Spleen (tissue), 7 donors: Measurements from ENCODE around the gene METTL23.

Experiments used
- POLR2A ChIP-seq, 3 donors: fragments of 450-650 bp; IDR thresholded peaks; one replicate each; pipeline ENCODE4 v1.5.1; 2017; ENCODE audit warnings: antibody characterized with exemption in 3 of 3, mild to moderate bottlenecking in 1 of 3
- POLR2AphosphoS5 ChIP-seq, 3 donors: sonication (generic); formaldehyde crosslinking; IDR thresholded peaks; one replicate each; pipeline ENCODE4 v1.5.1; 2017; ENCODE audit warnings: antibody characterized with exemption in 3 of 3
- TF ChIP-seq, protein P1 (sequence below), 11 experiments: fragments of 200-600 bp in 7 of 11; fragments of 450-650 bp in 4 of 11; sonication (generic) in 4 of 11; IDR thresholded peaks in 8 of 11; conservative IDR thresholded peaks in 3 of 11; 1 replicate in 7 of 11; 2 replicates in 4 of 11; pipeline versions ENCODE4 v1.4.0 to v1.8.0; 2016 to 2021; ENCODE audit warnings: antibody characterized with exemption in 11 of 11, inconsistent platforms in 4 of 11, mild to moderate bottlenecking in 1 of 11
- donor health status: DM: no; HTN: no; CAD: no; lungs with moderate emphysema.
- donor health status: DM: no; HTN: no; CAD: no.
- donor health status: DM: no; HTN: no; CAD: no.

DNA sequence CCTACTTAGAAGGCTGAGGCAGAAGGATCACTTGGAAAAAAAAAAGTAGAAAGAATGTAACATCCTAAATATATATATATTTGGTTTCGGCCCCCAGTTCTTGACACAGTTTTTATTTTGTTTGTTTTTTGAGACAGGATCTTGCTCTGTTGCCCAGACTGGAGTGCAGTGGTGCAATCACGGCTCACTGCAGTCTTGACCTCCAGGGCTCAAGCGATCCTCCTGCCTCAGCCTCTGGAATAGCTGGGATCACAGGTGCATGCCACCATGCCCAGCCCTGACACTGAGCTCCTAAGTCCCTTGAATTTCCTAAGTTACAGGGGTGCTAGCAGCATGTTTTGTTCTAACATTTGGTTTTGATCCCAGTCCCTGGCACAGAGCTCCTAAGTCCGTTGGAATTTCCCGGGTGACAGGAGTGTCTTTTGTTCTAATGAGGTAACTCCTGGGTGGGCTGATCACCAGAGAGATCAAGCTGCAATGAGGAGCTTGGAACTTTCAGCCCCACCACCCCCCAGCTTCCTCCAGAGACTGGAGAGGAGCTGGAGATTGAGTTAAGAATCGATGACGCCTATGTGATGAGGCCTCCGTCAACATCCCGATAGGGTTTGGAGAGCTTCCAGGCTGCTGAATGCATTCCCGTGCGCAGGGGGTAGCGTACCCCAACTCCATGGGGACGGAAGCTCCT lies 35.9 kb upstream of the METTL23 start:
- TF ChIP-seq, protein P1, sequence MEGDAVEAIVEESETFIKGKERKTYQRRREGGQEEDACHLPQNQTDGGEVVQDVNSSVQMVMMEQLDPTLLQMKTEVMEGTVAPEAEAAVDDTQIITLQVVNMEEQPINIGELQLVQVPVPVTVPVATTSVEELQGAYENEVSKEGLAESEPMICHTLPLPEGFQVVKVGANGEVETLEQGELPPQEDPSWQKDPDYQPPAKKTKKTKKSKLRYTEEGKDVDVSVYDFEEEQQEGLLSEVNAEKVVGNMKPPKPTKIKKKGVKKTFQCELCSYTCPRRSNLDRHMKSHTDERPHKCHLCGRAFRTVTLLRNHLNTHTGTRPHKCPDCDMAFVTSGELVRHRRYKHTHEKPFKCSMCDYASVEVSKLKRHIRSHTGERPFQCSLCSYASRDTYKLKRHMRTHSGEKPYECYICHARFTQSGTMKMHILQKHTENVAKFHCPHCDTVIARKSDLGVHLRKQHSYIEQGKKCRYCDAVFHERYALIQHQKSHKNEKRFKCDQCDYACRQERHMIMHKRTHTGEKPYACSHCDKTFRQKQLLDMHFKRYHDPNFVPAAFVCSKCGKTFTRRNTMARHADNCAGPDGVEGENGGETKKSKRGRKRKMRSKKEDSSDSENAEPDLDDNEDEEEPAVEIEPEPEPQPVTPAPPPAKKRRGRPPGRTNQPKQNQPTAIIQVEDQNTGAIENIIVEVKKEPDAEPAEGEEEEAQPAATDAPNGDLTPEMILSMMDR (IDR thresholded peaks at IDR 0.05 in 8 of 11, conservative IDR thresholded peaks at IDR 0.05 in 3 of 11) = no peak
- TF ChIP-seq POLR2AphosphoS5 (IDR thresholded peaks at IDR 0.05) (no peak), POLR2A (IDR thresholded peaks at IDR 0.05) (no peak)
